Neural cell (in vitro differentiated cells): ENCODE data around the gene ATP2B2. TPM values are rescaled to one million over a fixed set of nuclear protein-coding genes. Genes with fewer than 3 reads are reported as not detected.

Source experiments
- H2AFZ ChIP-seq: fragments of 200-600, 300-800 bp; sonication (generic), shearing (Covaris generic); 2 replicates; pipeline ENCODE4 v1.6.0; 2014; ENCODE audit warnings: low read depth, mild to moderate bottlenecking, antibody characterized with exemption, low read length, moderate library complexity
- H3F3A ChIP-seq: fragments of 200-600 bp; shearing (Covaris generic); 2 replicates; pipeline ENCODE4 v1.6.1; 2016; ENCODE audit warnings: mild to moderate bottlenecking, moderate library complexity, mixed read lengths, antibody characterized with exemption, low read length; ENCODE audit not compliant: insufficient read depth, poor library complexity, severe bottlenecking
- H3K27ac ChIP-seq: fragments of 200-600, 300-800 bp; sonication (generic), shearing (Covaris generic); 2 replicates; pipeline ENCODE4 v1.5.1; 2014; ENCODE audit warnings: mild to moderate bottlenecking, low read length, moderate library complexity
- H3K27me3 ChIP-seq: fragments of 300-800, 200-600 bp; sonication (generic), shearing (Covaris generic); 2 replicates; pipeline ENCODE4 v1.6.0; 2014; ENCODE audit warnings: mild to moderate bottlenecking, low read depth, low read length, moderate library complexity; ENCODE audit not compliant: insufficient read depth
- H3K36me3 ChIP-seq: fragments of 300-800, 200-600 bp; sonication (generic), shearing (Covaris generic); 2 replicates; pipeline ENCODE4 v1.5.1; 2014; ENCODE audit warnings: mild to moderate bottlenecking, antibody characterized with exemption, low read length, moderate library complexity; ENCODE audit not compliant: insufficient read depth
- H3K4me2 ChIP-seq: fragments of 300-800, 200-600 bp; sonication (generic), shearing (Covaris generic); 2 replicates; pipeline ENCODE4 v1.6.0; 2014; ENCODE audit warnings: mild to moderate bottlenecking, low read length
- H3K4me3 ChIP-seq: fragments of 300-800, 200-600 bp; sonication (generic), shearing (Covaris generic); 2 replicates; pipeline ENCODE4 v1.5.1; 2014; ENCODE audit warnings: mild to moderate bottlenecking, low read length, moderate library complexity
- H3K79me2 ChIP-seq: fragments of 200-600 bp; shearing (Covaris generic); replicated peaks from 2 replicates; pipeline ENCODE4 v1.6.0; 2014; ENCODE audit warnings: mild to moderate bottlenecking, low read length, moderate library complexity; ENCODE audit not compliant: insufficient read depth
- H3K9ac ChIP-seq: fragments of 300-800, 200-600 bp; sonication (generic), shearing (Covaris generic); 2 replicates; pipeline ENCODE4 v1.6.1; 2016; ENCODE audit warnings: mild to moderate bottlenecking, low read length, mixed read lengths
- H3K9me2 ChIP-seq: fragments of 200-600 bp; shearing (Covaris generic); 2 replicates; pipeline ENCODE4 v1.6.1; 2016; ENCODE audit warnings: mild to moderate bottlenecking, low read length, mixed read lengths; ENCODE audit not compliant: insufficient read depth
- H3K9me3 ChIP-seq: fragments of 200-600, 300-800 bp; sonication (generic), shearing (Covaris generic); 2 replicates; pipeline ENCODE4 v1.6.1; 2016; ENCODE audit warnings: mild to moderate bottlenecking, mixed run types, low read length, moderate library complexity, mixed read lengths
- H4K20me1 ChIP-seq: fragments of 200-600 bp; shearing (Covaris generic); 2 replicates; pipeline ENCODE4 v1.6.1; 2016; ENCODE audit warnings: mild to moderate bottlenecking, mixed run types; ENCODE audit not compliant: insufficient read depth
- CTCF ChIP-seq: fragments of 450-650 bp; IDR thresholded peaks from 2 replicates; pipeline ENCODE4 v1.5.1; 2014; ENCODE audit warnings: antibody characterized with exemption, mild to moderate bottlenecking, moderate library complexity; ENCODE audit not compliant: poor library complexity, severe bottlenecking
- EP300 ChIP-seq: fragments of 450-650 bp; conservative IDR thresholded peaks from 2 replicates; pipeline ENCODE4 v1.6.1; 2014; ENCODE audit warnings: antibody characterized with exemption, mild to moderate bottlenecking, moderate library complexity; ENCODE audit not compliant: poor library complexity, severe bottlenecking
- EZH2 ChIP-seq: fragments of 200-600, 300-800 bp; shearing (Covaris generic), sonication (generic); IDR thresholded peaks from 2 replicates; pipeline ENCODE4 v1.6.1; 2014; ENCODE audit warnings: antibody characterized with exemption, low read length, borderline replicate concordance, mild to moderate bottlenecking; ENCODE audit not compliant: insufficient read depth, poor library complexity, severe bottlenecking
- MXI1 ChIP-seq: fragments of 450-650 bp; conservative IDR thresholded peaks from 2 replicates; pipeline ENCODE4 v1.6.1; 2014; ENCODE audit warnings: antibody characterized with exemption, mild to moderate bottlenecking; ENCODE audit not compliant: poor library complexity, severe bottlenecking
- POLR2AphosphoS5 ChIP-seq: IDR thresholded peaks from 2 replicates; pipeline ENCODE4 v1.6.1; 2012
- RAD21 ChIP-seq: fragments of 450-650 bp; conservative IDR thresholded peaks from 2 replicates; pipeline ENCODE4 v1.6.1; 2014; ENCODE audit warnings: antibody characterized with exemption, mild to moderate bottlenecking, moderate library complexity
- REST ChIP-seq: IDR thresholded peaks from 2 replicates; pipeline ENCODE4 v1.6.1; 2012; ENCODE audit warnings: borderline replicate concordance
- SMC3 ChIP-seq: fragments of 450-650 bp; conservative IDR thresholded peaks from 2 replicates; pipeline ENCODE4 v1.6.1; 2014; ENCODE audit warnings: antibody characterized with exemption, mild to moderate bottlenecking, moderate library complexity; ENCODE audit not compliant: poor library complexity
- TAF1 ChIP-seq: IDR thresholded peaks from 2 replicates; pipeline ENCODE4 v1.6.1; 2012; ENCODE audit warnings: low read depth
- polyA plus RNA-seq: library from polyadenylated mRNA; depleted of rRNA; stranded (reverse); fragments of >200 nt; gene quantifications from 2 replicates; pipeline ENCODE4 v1.2.3, GENCODE V29; 2014

ATP2B2 gene
- polyA plus RNA-seq, 1 donor from 2014 or later, result 8.3 TPM

- H3K4me3 ChIP-seq, result no peak overlapping the region
- TF ChIP-seq EZH2, result no peak
- no peaks in the 10 kb centered on the region for H3K27me3 ChIP-seq
- H4K20me1 ChIP-seq, result no peaks in the 10 kb centered on the region
- no peaks in the 10 kb centered on the region for H3K9me2 ChIP-seq
- no peaks in the 10 kb centered on the region for H3F3A ChIP-seq
- no peak overlapping the region for H3K4me2 ChIP-seq
- H3K36me3 ChIP-seq, result no peaks in the 10 kb centered on the region
- no peak overlapping the region for H3K27ac ChIP-seq
- no peaks in the 10 kb centered on the region for H3K9me3 ChIP-seq
- H2AFZ ChIP-seq, result no peak overlapping the region
- no peaks in the 10 kb centered on the region for H3K79me2 ChIP-seq
- no peak overlapping the region for H3K9ac ChIP-seq
Observed at GRCh38 chr3:10334042-10334441, 171.3 kb downstream of the ATP2B2 start.

GRCh38 chr3:10333349-10333650, 172.1 kb downstream of the ATP2B2 start:
- Histone ChIP-seq H3K9me2 (no peaks in the 10 kb centered on the region), H2AFZ (no peak overlapping the region), H3K79me2 (no peaks in the 10 kb centered on the region), H3K27ac (no peak overlapping the region), H3K27me3 (no peaks in the 10 kb centered on the region), H3F3A (no peaks in the 10 kb centered on the region), H3K4me2 (no peak overlapping the region), H3K9me3 (no peaks in the 10 kb centered on the region), H3K4me3 (no peak overlapping the region), H3K9ac (no peak overlapping the region), H4K20me1 (no peaks in the 10 kb centered on the region), H3K36me3 (no peaks in the 10 kb centered on the region)
- TF ChIP-seq EP300 (no peak), SMC3 (no peak), MXI1 (no peak), REST (no peak), CTCF (no peak), POLR2AphosphoS5 (no peak), EZH2 (no peak), TAF1 (no peak), RAD21 (no peak)
